Gastrocnemius medialis (tissue), 4 donors: ENCODE results near the gene CA10. TPM values are rescaled to one million over a fixed set of nuclear protein-coding genes. Genes with fewer than 3 reads are reported as not detected.

ENCODE experiments used
- ATAC-seq, 2 donors: fragments of 150-250 bp; one replicate each; pipeline ENCODE4 v1.9.1; 2016
- DNase-seq, 2 donors: peaks; one replicate each; pipeline ENCODE4 v3.0.0-alpha.2; 2019
- H3K27ac ChIP-seq, 4 donors: fragments of 200-600 bp; sonication (generic); 1 replicate in 1 of 4; 2 replicates in 3 of 4; pipeline ENCODE4 v1.5.1; 2016 to 2018; ENCODE audit warnings: mild to moderate bottlenecking in 2 of 4, moderate library complexity in 1 of 4
- H3K27me3 ChIP-seq, 3 donors: fragments of 200-600 bp; sonication (generic) in 2 of 3; 1 replicate in 1 of 3; 2 replicates in 2 of 3; pipeline versions ENCODE4 v1.5.1 to v1.6.0; 2016 to 2019; ENCODE audit warnings: mild to moderate bottlenecking in 1 of 3, moderate library complexity in 1 of 3
- H3K36me3 ChIP-seq, 2 donors: fragments of 200-600 bp; sonication (generic) in 1 of 2; one replicate each; pipeline ENCODE4 v1.5.1; 2017 to 2018
- H3K4me1 ChIP-seq, 2 donors: fragments of 200-600 bp; sonication (generic) in 1 of 2; one replicate each; pipeline ENCODE4 v1.5.1; 2016 to 2017; ENCODE audit warnings: mild to moderate bottlenecking in 2 of 2
- H3K4me3 ChIP-seq, 4 donors: fragments of 200-600 bp; sonication (generic) in 3 of 4; 1 replicate in 1 of 4; 2 replicates in 3 of 4; pipeline ENCODE4 v1.5.1; 2016 to 2019; ENCODE audit warnings: mild to moderate bottlenecking in 2 of 4
- H3K9me3 ChIP-seq, 3 donors: fragments of 200-600 bp; sonication (generic) in 2 of 3; 1 replicate in 1 of 3; 2 replicates in 2 of 3; pipeline ENCODE4 v1.5.1; 2016 to 2019
- POLR2A ChIP-seq, 2 donors: fragments of 450-650 bp; IDR thresholded peaks; one replicate each; pipeline ENCODE4 v1.6.1; 2017; ENCODE audit warnings: antibody characterized with exemption in 2 of 2, mild to moderate bottlenecking in 2 of 2, moderate library complexity in 2 of 2
- in situ Hi-C, 4 donors: fragments of 200-750 bp; cut with MboI; loops; one replicate each; pipeline versions ENCODE4 v1.15.0 to v1.8.0; 2017; ENCODE audit warnings: low sequenced_read_pairs in 4 of 4
- intact Hi-C: fragments of 100-400 bp; cut with DNase I; formaldehyde crosslinking; loops from one replicate; pipeline ENCODE4 v1.15.1; 2023; ENCODE audit warnings: low total_unique reads
- total RNA-seq, 4 donors: library from RNA; depleted of rRNA; stranded (reverse); fragments of >200 nt; gene quantifications; one replicate each; pipeline versions ENCODE4 v1.1.0 to v1.2.3, GENCODE V29; 2016
- TF ChIP-seq, protein P1 (sequence below), 5 experiments: fragments of 450-650 bp in 3 of 5; fragments of 200-600 bp in 2 of 5; sonication (generic) in 2 of 5; IDR thresholded peaks in 4 of 5; conservative IDR thresholded peaks in 1 of 5; 1 replicate in 4 of 5; 2 replicates in 1 of 5; pipeline ENCODE4 v1.5.1; 2016 to 2019; ENCODE audit warnings: antibody characterized with exemption in 5 of 5, mild to moderate bottlenecking in 3 of 5, moderate library complexity in 3 of 5

CA10 gene
- total RNA-seq, 4 donors from 2014 or later, result not detected

DNA sequence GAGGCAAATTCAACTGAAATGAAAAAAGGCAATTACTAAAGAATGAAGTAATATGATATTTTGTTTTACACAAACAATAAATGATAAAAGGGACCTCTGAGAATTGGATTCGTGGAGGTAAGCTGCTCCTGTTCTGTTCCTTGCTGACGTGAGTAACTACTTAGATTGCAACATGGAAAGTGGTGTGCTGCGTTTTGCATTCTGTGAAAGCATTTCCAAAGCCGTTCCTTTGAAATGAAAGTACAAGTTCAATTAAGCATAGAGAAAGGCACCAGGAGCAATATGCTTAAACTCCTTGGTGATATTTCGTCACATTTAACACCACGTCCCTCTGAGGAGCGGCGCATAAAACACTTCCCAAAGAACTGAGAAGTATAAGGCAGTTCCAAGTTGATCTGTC lies 516.5 kb downstream of the CA10 start:
- intact Hi-C loops, result no loop called here
- H3K9me3 ChIP-seq, result no peaks in the 10 kb centered on the region
- no peaks in the 10 kb centered on the region for H3K27me3 ChIP-seq
- H3K36me3 ChIP-seq, result no peaks in the 10 kb centered on the region
- no peak for TF ChIP-seq POLR2A (IDR thresholded peaks at IDR 0.05)
- no peak overlapping the region for H3K4me3 ChIP-seq
- no peak for ATAC-seq
- in situ Hi-C loops, result loop anchor here in 1 of 4 donors (10.0 kb wide), 1 partner anchor 57 kb away; no protein-coding TSS in a partner anchor
- no peaks in the 10 kb centered on the region for H3K4me1 ChIP-seq
- no peak for DNase-seq
- no peak overlapping the region for H3K27ac ChIP-seq

DNA sequence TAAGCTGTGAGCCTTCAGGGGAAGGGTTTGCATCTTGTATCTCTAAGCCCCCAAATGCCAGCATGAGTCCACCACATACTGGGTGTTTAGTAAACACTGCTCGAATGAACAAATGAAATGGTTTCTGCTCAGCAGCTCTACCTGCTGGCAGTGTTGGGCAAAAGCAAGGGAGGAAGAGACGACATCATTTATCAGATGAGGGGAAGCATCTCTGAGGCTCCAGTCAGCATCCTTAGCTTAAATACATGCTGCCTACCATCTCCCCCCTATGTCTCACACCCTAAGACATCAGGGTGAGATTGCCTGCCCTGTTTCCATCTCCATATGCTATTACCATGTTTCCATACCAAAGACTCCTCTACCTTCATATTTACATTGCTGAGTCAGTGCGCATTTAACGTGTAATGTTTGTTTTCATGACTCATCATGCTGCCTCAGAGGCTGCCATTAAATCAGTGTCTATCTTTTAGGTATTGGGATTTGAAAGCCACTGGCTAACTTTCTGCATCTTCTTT lies 518.3 kb downstream of the CA10 start:
- intact Hi-C loops (loop anchor here (1.0 kb wide), 1 partner anchor 55 kb away; no protein-coding TSS in a partner anchor), in situ Hi-C loops (loop anchor here in 1 of 4 donors (10.0 kb wide), 1 partner anchor 55 kb away; no protein-coding TSS in a partner anchor)
- TF ChIP-seq, protein P1, sequence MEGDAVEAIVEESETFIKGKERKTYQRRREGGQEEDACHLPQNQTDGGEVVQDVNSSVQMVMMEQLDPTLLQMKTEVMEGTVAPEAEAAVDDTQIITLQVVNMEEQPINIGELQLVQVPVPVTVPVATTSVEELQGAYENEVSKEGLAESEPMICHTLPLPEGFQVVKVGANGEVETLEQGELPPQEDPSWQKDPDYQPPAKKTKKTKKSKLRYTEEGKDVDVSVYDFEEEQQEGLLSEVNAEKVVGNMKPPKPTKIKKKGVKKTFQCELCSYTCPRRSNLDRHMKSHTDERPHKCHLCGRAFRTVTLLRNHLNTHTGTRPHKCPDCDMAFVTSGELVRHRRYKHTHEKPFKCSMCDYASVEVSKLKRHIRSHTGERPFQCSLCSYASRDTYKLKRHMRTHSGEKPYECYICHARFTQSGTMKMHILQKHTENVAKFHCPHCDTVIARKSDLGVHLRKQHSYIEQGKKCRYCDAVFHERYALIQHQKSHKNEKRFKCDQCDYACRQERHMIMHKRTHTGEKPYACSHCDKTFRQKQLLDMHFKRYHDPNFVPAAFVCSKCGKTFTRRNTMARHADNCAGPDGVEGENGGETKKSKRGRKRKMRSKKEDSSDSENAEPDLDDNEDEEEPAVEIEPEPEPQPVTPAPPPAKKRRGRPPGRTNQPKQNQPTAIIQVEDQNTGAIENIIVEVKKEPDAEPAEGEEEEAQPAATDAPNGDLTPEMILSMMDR (IDR thresholded peaks at IDR 0.05 in 4 of 5, conservative IDR thresholded peaks at IDR 0.05 in 1 of 5), result peak; percentile 38 to 60 (median 52)
- TF ChIP-seq POLR2A (IDR thresholded peaks at IDR 0.05), result no peak
- Histone ChIP-seq H3K4me1 (peaks cover under 1 to 3% of the 10 kb centered on the region in 2 donors), H3K36me3 (no peaks in the 10 kb centered on the region), H3K9me3 (no peaks in the 10 kb centered on the region), H3K4me3 (no peak overlapping the region), H3K27me3 (no peaks in the 10 kb centered on the region), H3K27ac (no peak overlapping the region)
- DNase-seq, result no peak
- ATAC-seq, result peak in 1 of 2 donors; percentile 56

GRCh38 chr17:51638971-51639370 lies 519.5 kb downstream of the CA10 start:
- DNase-seq (no peak), ATAC-seq (no peak)
- no peak for TF ChIP-seq POLR2A (IDR thresholded peaks at IDR 0.05)
- TF ChIP-seq, protein P1 (IDR thresholded peaks at IDR 0.05 in 4 of 5, conservative IDR thresholded peaks at IDR 0.05 in 1 of 5), result no peak
- in situ Hi-C loops (loop anchor here in 1 of 4 donors (5.0 kb wide), 1 partner anchor 52 kb away; no protein-coding TSS in a partner anchor), intact Hi-C loops (no loop called here)
- no peaks in the 10 kb centered on the region for H3K27me3 ChIP-seq
- no peaks in the 10 kb centered on the region for H3K9me3 ChIP-seq
- no peak overlapping the region for H3K27ac ChIP-seq
- no peak overlapping the region for H3K4me3 ChIP-seq
- peaks cover 11 to 15% of the 10 kb centered on the region in 2 donors for H3K4me1 ChIP-seq
- no peaks in the 10 kb centered on the region for H3K36me3 ChIP-seq

DNA sequence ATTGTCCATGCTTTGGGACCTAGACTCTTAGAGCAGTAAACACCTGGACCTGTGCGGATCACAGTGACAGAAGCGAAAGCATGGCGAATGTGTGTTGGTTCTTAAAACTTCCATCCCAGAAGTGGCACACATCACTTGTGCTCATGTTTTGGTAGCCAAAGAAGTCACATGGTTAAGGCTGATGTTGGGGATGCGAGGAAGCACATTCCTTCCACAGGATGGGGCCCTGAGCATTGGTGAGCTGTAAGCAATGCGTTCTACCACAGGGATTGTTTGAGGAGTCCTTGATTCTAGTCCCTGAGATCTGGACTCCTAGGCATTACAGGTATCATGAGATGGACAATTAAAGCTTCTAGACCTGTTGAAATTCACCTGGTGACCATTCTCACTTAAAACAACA lies 522.2 kb downstream of the CA10 start:
- intact Hi-C loops, result no loop called here
- DNase-seq (no peak), ATAC-seq (no peak)
- H3K4me3 ChIP-seq, result no peak overlapping the region
- H3K9me3 ChIP-seq, result no peaks in the 10 kb centered on the region
- H3K36me3 ChIP-seq, result no peaks in the 10 kb centered on the region
- H3K4me1 ChIP-seq, result peaks cover 11 to 15% of the 10 kb centered on the region in 2 donors
- H3K27ac ChIP-seq, result no peak overlapping the region
- no peak for TF ChIP-seq POLR2A (IDR thresholded peaks at IDR 0.05)
- TF ChIP-seq, protein P1 (IDR thresholded peaks at IDR 0.05 in 4 of 5, conservative IDR thresholded peaks at IDR 0.05 in 1 of 5), result no peak
- H3K27me3 ChIP-seq, result no peaks in the 10 kb centered on the region
- in situ Hi-C loops, result loop anchor here in 1 of 4 donors (5.0 kb wide), 1 partner anchor 49 kb away; no protein-coding TSS in a partner anchor

GRCh38 chr17:51630101-51630671 lies 528.3 kb downstream of the CA10 start:
- in situ Hi-C loops (no loop called here), intact Hi-C loops (loop anchor here (1.0 kb wide), 1 partner anchor 21 kb away; no protein-coding TSS in a partner anchor)
- Histone ChIP-seq H3K4me1 (peaks cover 33 to 34% of the 10 kb centered on the region in 2 donors), H3K36me3 (no peaks in the 10 kb centered on the region), H3K4me3 (no peak overlapping the region), H3K9me3 (no peaks in the 10 kb centered on the region), H3K27ac (peak overlapping the region; percentile 73 to 89 (median 79)), H3K27me3 (no peaks in the 10 kb centered on the region)
- DNase-seq (peak; percentile 65 to 72), ATAC-seq (peak; percentile 94 to 97)
- TF ChIP-seq POLR2A (IDR thresholded peaks at IDR 0.05), result no peak
- TF ChIP-seq, protein P1 (IDR thresholded peaks at IDR 0.05 in 4 of 5, conservative IDR thresholded peaks at IDR 0.05 in 1 of 5), result peak in 4 of 5 experiments; percentile 10 to 46 (median 24)
